T-cell (primary cell): ENCODE results near the gene DLG5. TPM values are rescaled to one million over a fixed set of nuclear protein-coding genes. Genes with fewer than 3 reads are reported as not detected.

ENCODE experiments used
- ATAC-seq, 4 experiments: fragments of 200-7000 bp in 3 of 4; fragments of 150-1000 bp in 1 of 4; cut with Tn5 transposase; replicated peaks in 1 of 4; 1 replicate in 3 of 4; 2 replicates in 1 of 4; pipeline ENCODE4 v1.10.0; 2021; ENCODE audit warnings: moderate library complexity in 3 of 4, mild to moderate bottlenecking in 2 of 4, moderate number of reproducible peaks in 1 of 4
- CTCF ChIA-PET, 2 donors: fragments of 300-600 bp; sonication (Branson Sonifier 250); formaldehyde crosslinking; loops; one replicate each; lab custom pipeline; 2022; ENCODE audit warnings: antibody characterized with exemption in 2 of 2; lab: Charles Lee
- POLR2A ChIA-PET, 2 donors: fragments of 300-600 bp; sonication (Branson Sonifier 250); formaldehyde crosslinking; loops; one replicate each; lab custom pipeline; 2022; ENCODE audit warnings: antibody characterized with exemption in 2 of 2; lab: Charles Lee
- DNase-seq, 35 experiments: peaks; one replicate each; pipeline versions ENCODE4 v3.0.0 to v3.0.0-alpha.2; 2013 to 2023
- H3K27ac ChIP-seq: one replicate; pipeline ENCODE4 v1.5.1; 2013; ENCODE audit warnings: low read length
- H3K27me3 ChIP-seq, 2 experiments: replicated peaks in 1 of 2; 1 replicate in 1 of 2; 2 replicates in 1 of 2; pipeline versions ENCODE4 v1.6.1 to v1.7.0; 2013; ENCODE audit warnings: low read length in 1 of 2, mixed read lengths in 1 of 2; ENCODE audit not compliant: control insufficient read depth in 2 of 2, insufficient read depth in 2 of 2; ENCODE audit errors: extremely low read depth in 1 of 2
- H3K36me3 ChIP-seq, 2 donors: 1 replicate in 1 of 2; 2 replicates in 1 of 2; pipeline versions ENCODE4 v1.6.1 to v1.7.0; 2013; ENCODE audit warnings: low read length in 1 of 2; ENCODE audit not compliant: control insufficient read depth in 2 of 2, insufficient read depth in 1 of 2; ENCODE audit errors: extremely low read depth in 1 of 2
- H3K4me1 ChIP-seq, 2 experiments: 1 replicate in 1 of 2; 2 replicates in 1 of 2; pipeline versions ENCODE4 v1.6.1 to v1.7.0; 2013; ENCODE audit warnings: low read length in 2 of 2, mixed read lengths in 1 of 2; ENCODE audit not compliant: insufficient read depth in 2 of 2, control insufficient read depth in 1 of 2; ENCODE audit errors: extremely low read depth in 1 of 2
- H3K4me3 ChIP-seq, 2 donors: 1 replicate in 1 of 2; 2 replicates in 1 of 2; pipeline versions ENCODE4 v1.5.1 to v1.7.0; 2013; ENCODE audit warnings: mild to moderate bottlenecking in 2 of 2, low read length in 1 of 2, moderate library complexity in 1 of 2; ENCODE audit not compliant: control insufficient read depth in 1 of 2; ENCODE audit errors: extremely low read depth in 1 of 2
- H3K9me3 ChIP-seq: 2 replicates; pipeline ENCODE4 v1.7.0; 2013
- H3K27ac Mint-ChIP-seq, 2 donors: one replicate each; pipeline ENCODE4 v1.8.0; 2020 to 2021; ENCODE audit warnings: mild to moderate bottlenecking in 2 of 2, mixed read lengths in 2 of 2
- H3K27me3 Mint-ChIP-seq, 2 donors: one replicate each; pipeline ENCODE4 v1.8.0; 2021 to 2022; ENCODE audit warnings: mixed read lengths in 2 of 2
- H3K36me3 Mint-ChIP-seq: one replicate; pipeline ENCODE4 v1.8.0; 2021; ENCODE audit warnings: mixed read lengths
- H3K4me1 Mint-ChIP-seq, 3 donors: one replicate each; pipeline ENCODE4 v1.8.0; 2020 to 2022; ENCODE audit warnings: mixed read lengths in 3 of 3, mild to moderate bottlenecking in 1 of 3
- H3K4me3 Mint-ChIP-seq, 3 donors: one replicate each; pipeline ENCODE4 v1.8.0; 2020 to 2022; ENCODE audit warnings: mild to moderate bottlenecking in 3 of 3, mixed read lengths in 3 of 3, moderate library complexity in 3 of 3
- H3K9me3 Mint-ChIP-seq, 3 donors: one replicate each; pipeline ENCODE4 v1.8.0; 2020 to 2022; ENCODE audit warnings: mixed read lengths in 3 of 3
- WGBS: methylation state at CpG from one replicate; pipeline ENCODE4 v1.1.5; 2013; ENCODE audit warnings: missing lambda C conversion rate; ENCODE audit not compliant: insufficient coverage; 5-methylcytosine and 5-hydroxymethylcytosine counted together
- total RNA-seq, 35 experiments: library from RNA in 6 of 35; stranded (reverse) in 6 of 35; fragments of 120-200 nt in 1 of 35; gene quantifications; one replicate each; pipeline versions ENCODE4 v1.2.1 to v1.2.4 and lab custom pipeline; 2013 to 2026

The DLG5 gene
- total RNA-seq, 5 donors from 2014 or later (not counting 1 experiment from before 2014, with no cell fraction given): 1.3 to 12.8 (median 3.5) TPM

- no peak for DNase-seq
- no peak overlapping the region for H3K4me3 Mint-ChIP-seq
- ATAC-seq: no peak
- no peaks in the 10 kb centered on the region for H3K9me3 ChIP-seq
- 67% methylated on average over 6 of the region's 11 CpGs for WGBS
- H3K27me3 ChIP-seq: peaks cover 0 to 16% of the 10 kb centered on the region in 2 experiments
- no peak overlapping the region for H3K4me3 ChIP-seq
- H3K27ac Mint-ChIP-seq: no peak overlapping the region
- POLR2A ChIA-PET: no interaction called here
- H3K27me3 Mint-ChIP-seq: peaks cover 4 to 6% of the 10 kb centered on the region in 2 donors
- H3K9me3 Mint-ChIP-seq: no peaks in the 10 kb centered on the region
- H3K4me1 Mint-ChIP-seq: no peaks in the 10 kb centered on the region
- H3K4me1 ChIP-seq: peaks cover 0 to 3% of the 10 kb centered on the region in 2 experiments
- CTCF ChIA-PET: no interaction called here
- H3K36me3 Mint-ChIP-seq: no peaks in the 10 kb centered on the region
- H3K27ac ChIP-seq: no peak overlapping the region
- no peaks in the 10 kb centered on the region for H3K36me3 ChIP-seq
These were observed 16.7 kb downstream of the DLG5 start for GRCh38 chr10:77909749-77910375.

- no peak overlapping the region for H3K27ac ChIP-seq
- Mint-ChIP-seq H3K9me3 (no peaks in the 10 kb centered on the region), H3K36me3 (no peaks in the 10 kb centered on the region), H3K27me3 (peaks cover 4 to 6% of the 10 kb centered on the region in 2 donors), H3K27ac (no peak overlapping the region), H3K4me3 (no peak overlapping the region), H3K4me1 (no peaks in the 10 kb centered on the region)
- H3K4me3 ChIP-seq: no peak overlapping the region
- peaks cover 0 to 3% of the 10 kb centered on the region in 2 experiments for H3K4me1 ChIP-seq
- ATAC-seq (no peak), DNase-seq (no peak)
- H3K27me3 ChIP-seq: peaks cover 0 to 16% of the 10 kb centered on the region in 2 experiments
- 83% methylated on average over 2 of the region's 9 CpGs for WGBS
- CTCF ChIA-PET: no interaction called here
- H3K9me3 ChIP-seq: no peaks in the 10 kb centered on the region
- POLR2A ChIA-PET: no interaction called here
- no peaks in the 10 kb centered on the region for H3K36me3 ChIP-seq
These were observed 17.4 kb downstream of the DLG5 start for GRCh38 chr10:77909021-77909748.

GRCh38 chr10:77907900-77908717, 18.4 kb downstream of the DLG5 start:
- H3K9me3 ChIP-seq: no peaks in the 10 kb centered on the region
- H3K36me3 Mint-ChIP-seq: no peaks in the 10 kb centered on the region
- H3K36me3 ChIP-seq: no peaks in the 10 kb centered on the region
- no peak overlapping the region for H3K4me3 Mint-ChIP-seq
- no peak for DNase-seq
- peaks cover 0 to 3% of the 10 kb centered on the region in 2 experiments for H3K4me1 ChIP-seq
- no peak overlapping the region for H3K27ac Mint-ChIP-seq
- CTCF ChIA-PET: no interaction called here
- POLR2A ChIA-PET: no interaction called here
- H3K27me3 ChIP-seq: peaks cover 0 to 18% of the 10 kb centered on the region in 2 experiments
- H3K4me3 ChIP-seq: no peak overlapping the region
- no peak overlapping the region for H3K27ac ChIP-seq
- 77% methylated on average over 7 of the region's 9 CpGs for WGBS
- ATAC-seq: no peak
- H3K27me3 Mint-ChIP-seq: peaks cover 4 to 6% of the 10 kb centered on the region in 2 donors
- no peaks in the 10 kb centered on the region for H3K4me1 Mint-ChIP-seq
- H3K9me3 Mint-ChIP-seq: no peaks in the 10 kb centered on the region

GRCh38 chr10:77907462-77907861, 19.1 kb downstream of the DLG5 start:
- H3K4me1 Mint-ChIP-seq: no peaks in the 10 kb centered on the region
- no peak overlapping the region for H3K4me3 Mint-ChIP-seq
- Histone ChIP-seq H3K4me1 (no peaks in the 10 kb centered on the region), H3K4me3 (no peak overlapping the region), H3K9me3 (no peaks in the 10 kb centered on the region), H3K36me3 (no peaks in the 10 kb centered on the region), H3K27me3 (peaks cover 0 to 18% of the 10 kb centered on the region in 2 experiments), H3K27ac (no peak overlapping the region)
- H3K36me3 Mint-ChIP-seq: no peaks in the 10 kb centered on the region
- ChIA-PET POLR2A (no interaction called here), CTCF (no interaction called here)
- DNase-seq (no peak), ATAC-seq (no peak)
- no peaks in the 10 kb centered on the region for H3K9me3 Mint-ChIP-seq
- peaks cover 4 to 6% of the 10 kb centered on the region in 2 donors for H3K27me3 Mint-ChIP-seq
- H3K27ac Mint-ChIP-seq: no peak overlapping the region
- 100% methylated on average over 1 of the region's 3 CpGs for WGBS

GRCh38 chr10:77906951-77907421, 19.6 kb downstream of the DLG5 start:
- Histone ChIP-seq H3K36me3 (no peaks in the 10 kb centered on the region), H3K27me3 (peaks cover 0 to 18% of the 10 kb centered on the region in 2 experiments), H3K4me1 (no peaks in the 10 kb centered on the region), H3K4me3 (no peak overlapping the region), H3K9me3 (no peaks in the 10 kb centered on the region), H3K27ac (no peak overlapping the region)
- Mint-ChIP-seq H3K36me3 (no peaks in the 10 kb centered on the region), H3K27ac (no peak overlapping the region), H3K4me1 (no peaks in the 10 kb centered on the region), H3K9me3 (no peaks in the 10 kb centered on the region), H3K27me3 (peaks cover 4 to 6% of the 10 kb centered on the region in 2 donors), H3K4me3 (no peak overlapping the region)
- no peak for DNase-seq
- no peak for ATAC-seq
- POLR2A ChIA-PET: no interaction called here
- 88% methylated on average over 4 of the region's 5 CpGs for WGBS
- CTCF ChIA-PET: no interaction called here

- Mint-ChIP-seq H3K4me3 (no peak overlapping the region), H3K27me3 (peaks cover 4 to 6% of the 10 kb centered on the region in 2 donors), H3K36me3 (no peaks in the 10 kb centered on the region), H3K9me3 (no peaks in the 10 kb centered on the region), H3K27ac (no peak overlapping the region), H3K4me1 (no peaks in the 10 kb centered on the region)
- ChIA-PET POLR2A (no interaction called here), CTCF (no interaction called here)
- DNase-seq (no peak), ATAC-seq (no peak)
- 50% methylated on average over 1 of the region's 1 CpG for WGBS
- Histone ChIP-seq H3K4me3 (no peak overlapping the region), H3K36me3 (no peaks in the 10 kb centered on the region), H3K27ac (no peak overlapping the region), H3K4me1 (no peaks in the 10 kb centered on the region), H3K27me3 (peaks cover 0 to 16% of the 10 kb centered on the region in 2 experiments), H3K9me3 (no peaks in the 10 kb centered on the region)
These were observed 20.8 kb downstream of the DLG5 start for GRCh38 chr10:77905781-77906180.
